Articular chondrocyte of knee joint (primary cell): ENCODE measurements around the gene CINP. TPM values are rescaled to one million over a fixed set of nuclear protein-coding genes. Genes with fewer than 3 reads are reported as not detected.

Experiments used
- total RNA-seq: library from RNA; depleted of rRNA; stranded (reverse); fragments of >200 nt; gene quantifications from 2 replicates; pipeline ENCODE4 v1.2.3, GENCODE V29; 2012

Gene CINP
- 44.8 and 55.1 TPM in 2 replicates for total RNA-seq

GRCh38 chr14:102362545-102363181 is at the start of gene CINP, which contains the start of gene TECPR2:
CINP (minus strand) TSS chr14:102362890; CDS start chr14:102362851, 39 bp downstream.
TECPR2 (plus strand) TSS chr14:102362941; CDS start chr14:102376722, 13,781 bp downstream.

GRCh38 chr14:102319351-102320032 is 43.2 kb downstream of the CINP start, which contains the start of gene ZNF839:
ZNF839 (plus strand) TSS chr14:102319746; CDS start chr14:102319766, 20 bp downstream.

GRCh38 chr14:102304611-102305506 is 57.8 kb downstream of the CINP start, which contains the start of gene MOK:
MOK (minus strand) TSS chr14:102305164; CDS start chr14:102304968, 196 bp downstream.

Other genes with a start within 250 kb of the CINP start
- gene WDR20, start 223.0 kb downstream of the CINP start, total RNA-seq: 15.4 and 16.0 TPM in 2 replicates
- gene MOK, start 57.7 kb downstream of the CINP start, total RNA-seq: 21.9 and 22.3 TPM in 2 replicates
- gene ZNF839, start 43.1 kb downstream of the CINP start, total RNA-seq: 8.9 and 9.3 TPM in 2 replicates
- gene TECPR2, start 51 bp upstream of the CINP start, total RNA-seq: 14.6 and 15.6 TPM in 2 replicates
- gene ANKRD9, start 146.9 kb upstream of the CINP start, total RNA-seq: 7.4 and 11.9 TPM in 2 replicates
- gene RCOR1, start 229.8 kb upstream of the CINP start, total RNA-seq: 13.9 and 15.1 TPM in 2 replicates